Esophagus squamous epithelium (tissue), 5 donors: ENCODE results near the gene RASA3. TPM values are rescaled to one million over a fixed set of nuclear protein-coding genes. Genes with fewer than 3 reads are reported as not detected.
A peak's percentile ranks its signal among the peaks of the same experiment; 100 is the strongest.

Experiments
- DNase-seq: peaks from one replicate; lab custom pipeline; 2025; lab: John Stamatoyannopoulos, UW
- H3K27ac ChIP-seq, 4 donors: fragments of 200-600 bp; sonication (generic); one replicate each; pipeline ENCODE4 v1.5.1; 2016 to 2019; ENCODE audit warnings: mild to moderate bottlenecking in 1 of 4
- H3K27me3 ChIP-seq, 4 donors: fragments of 200-600 bp; sonication (generic); 1 replicate in 3 of 4; 2 replicates in 1 of 4; pipeline versions ENCODE4 v1.5.1 to v1.6.0; 2017 to 2021; ENCODE audit warnings: antibody characterized with exemption in 1 of 4
- H3K36me3 ChIP-seq, 3 donors: fragments of 200-600 bp; sonication (generic); one replicate each; pipeline ENCODE4 v1.5.1; 2016 to 2019
- H3K4me1 ChIP-seq, 3 donors: fragments of 200-600 bp; sonication (generic); one replicate each; pipeline ENCODE4 v1.5.1; 2017 to 2019
- H3K4me3 ChIP-seq, 4 donors: fragments of 200-600 bp; sonication (generic); 1 replicate in 3 of 4; 2 replicates in 1 of 4; pipeline ENCODE4 v1.5.1; 2016 to 2019; ENCODE audit warnings: mild to moderate bottlenecking in 2 of 4, moderate library complexity in 1 of 4
- H3K9me3 ChIP-seq, 3 donors: fragments of 200-600 bp; sonication (generic); one replicate each; pipeline ENCODE4 v1.5.1; 2016 to 2019
- CTCF ChIP-seq, 6 experiments: fragments of 450-650 bp in 4 of 6; fragments of 200-600 bp in 2 of 6; sonication (generic) in 2 of 6; IDR thresholded peaks; one replicate each; pipeline ENCODE4 v1.5.1; 2016 to 2019; ENCODE audit warnings: antibody characterized with exemption in 6 of 6, mild to moderate bottlenecking in 4 of 6, moderate library complexity in 4 of 6
- POLR2A ChIP-seq, 4 donors: fragments of 450-650 bp; IDR thresholded peaks; one replicate each; pipeline ENCODE4 v1.6.1; 2017; ENCODE audit warnings: antibody characterized with exemption in 4 of 4, mild to moderate bottlenecking in 4 of 4, moderate library complexity in 3 of 4
- WGBS, 2 donors: methylation state at CpG; one replicate each; pipeline ENCODE4 v1.1.5; 2018; 5-methylcytosine and 5-hydroxymethylcytosine counted together
- intact Hi-C: fragments of 100-400 bp; cut with DNase I; formaldehyde crosslinking; loops from one replicate; pipeline ENCODE4 v1.15.0; 2022
- total RNA-seq, 4 donors: library from RNA; depleted of rRNA; stranded (reverse); fragments of >200 nt; gene quantifications; one replicate each; pipeline ENCODE4 v1.1.0, GENCODE V29; 2016
- donor health status: DM: yes; HTN: yes; CAD: no.

The RASA3 gene
- total RNA-seq, 4 donors from 2014 or later: 1.4 to 8.8 (median 3.1) TPM

- no peak for DNase-seq
- TF ChIP-seq POLR2A (IDR thresholded peaks at IDR 0.05): no peak
- no peak for TF ChIP-seq CTCF (IDR thresholded peaks at IDR 0.05)
- intact Hi-C loops: no loop called here
- Histone ChIP-seq H3K27me3 (peaks cover 0 to 53% (median 0%) of the 10 kb centered on the region in 4 donors), H3K4me1 (peaks cover 16 to 34% (median 24%) of the 10 kb centered on the region in 3 donors), H3K4me3 (peak overlapping the region in 1 of 4 donors; percentile 1), H3K27ac (peak overlapping the region in 3 of 4 donors; percentile 50 to 68 (median 54)), H3K36me3 (no peaks in the 10 kb centered on the region), H3K9me3 (no peaks in the 10 kb centered on the region)
- 31 to 39% methylated on average over 16 to 20 of the region's 20 CpGs for WGBS, 2 donors
Observed at GRCh38 chr13:114166381-114167131, 34.1 kb upstream of the RASA3 start.

GRCh38 chr13:114164681-114165429, 32.4 kb upstream of the RASA3 start:
- Histone ChIP-seq H3K36me3 (no peaks in the 10 kb centered on the region), H3K27me3 (peaks cover 0 to 64% (median 0%) of the 10 kb centered on the region in 4 donors), H3K4me3 (no peak overlapping the region), H3K4me1 (peaks cover 16 to 38% (median 25%) of the 10 kb centered on the region in 3 donors), H3K27ac (no peak overlapping the region), H3K9me3 (no peaks in the 10 kb centered on the region)
- intact Hi-C loops: no loop called here
- 75 to 83% methylated on average over 12 to 20 of the region's 26 CpGs for WGBS, 2 donors
- no peak for DNase-seq
- no peak for TF ChIP-seq CTCF (IDR thresholded peaks at IDR 0.05)
- TF ChIP-seq POLR2A (IDR thresholded peaks at IDR 0.05): no peak

GRCh38 chr13:114164053-114164452, 31.6 kb upstream of the RASA3 start:
- Histone ChIP-seq H3K9me3 (no peaks in the 10 kb centered on the region), H3K4me3 (no peak overlapping the region), H3K27me3 (peaks cover 0 to 64% (median 0%) of the 10 kb centered on the region in 4 donors), H3K36me3 (no peaks in the 10 kb centered on the region), H3K27ac (no peak overlapping the region), H3K4me1 (peaks cover 16 to 38% (median 25%) of the 10 kb centered on the region in 3 donors)
- WGBS, 2 donors: 77 to 89% methylated on average over 7 to 13 of the region's 14 CpGs
- TF ChIP-seq POLR2A (IDR thresholded peaks at IDR 0.05) (no peak), CTCF (IDR thresholded peaks at IDR 0.05) (no peak)
- no peak for DNase-seq
- intact Hi-C loops: no loop called here

- Histone ChIP-seq H3K4me1 (peaks cover 16 to 38% (median 25%) of the 10 kb centered on the region in 3 donors), H3K9me3 (no peaks in the 10 kb centered on the region), H3K4me3 (peak overlapping the region in 1 of 4 donors; percentile 53), H3K27me3 (peaks cover 0 to 70% (median 0%) of the 10 kb centered on the region in 4 donors), H3K27ac (peak overlapping the region in 1 of 4 donors; percentile 47), H3K36me3 (no peaks in the 10 kb centered on the region)
- TF ChIP-seq CTCF (IDR thresholded peaks at IDR 0.05) (no peak), POLR2A (IDR thresholded peaks at IDR 0.05) (no peak)
- DNase-seq: no peak
- WGBS, 2 donors: 75 to 77% methylated on average over 9 to 14 of the region's 16 CpGs
- intact Hi-C loops: no loop called here
Observed at GRCh38 chr13:114162533-114162922, 30.1 kb upstream of the RASA3 start.
